GM23338 (cell line): Measurements from ENCODE around the gene SIPA1. TPM values are rescaled to one million over a fixed set of nuclear protein-coding genes. Genes with fewer than 3 reads are reported as not detected.

Source experiments
- ATAC-seq: fragments of 200-7000 bp; cut with Tn5 transposase; 3 replicates; pipeline ENCODE4 v1.9.1; 2020
- DNase-seq: peaks from one replicate; pipeline ENCODE4 v3.0.0-alpha.2; 2015; ENCODE audit warnings: low spot score
- H2AFZ ChIP-seq: fragments of 200-600 bp; sonication (generic); 2 replicates; pipeline ENCODE4 v1.8.0; 2016; ENCODE audit warnings: antibody characterized with exemption, mild to moderate bottlenecking, moderate library complexity
- H3F3A ChIP-seq: fragments of 200-600 bp; sonication (generic); replicated peaks from 2 replicates; pipeline ENCODE4 v1.8.0; 2017; ENCODE audit warnings: antibody characterized with exemption, mixed run types, low read depth
- H3K27ac ChIP-seq: fragments of 200-600 bp; sonication (generic); 2 replicates; pipeline ENCODE4 v1.6.1; 2016; ENCODE audit warnings: low read depth
- H3K27me3 ChIP-seq: fragments of 200-600 bp; sonication (generic); 2 replicates; pipeline ENCODE4 v1.8.0; 2016; ENCODE audit warnings: mild to moderate bottlenecking, mixed run types, moderate library complexity; ENCODE audit not compliant: insufficient read depth
- H3K36me3 ChIP-seq: fragments of 200-600 bp; sonication (generic); 2 replicates; pipeline ENCODE4 v1.8.0; 2016; ENCODE audit warnings: mild to moderate bottlenecking; ENCODE audit not compliant: insufficient read depth
- H3K4me1 ChIP-seq: fragments of 200-600 bp; sonication (generic); 2 replicates; pipeline ENCODE4 v1.8.0; 2016; ENCODE audit warnings: mild to moderate bottlenecking, moderate library complexity; ENCODE audit not compliant: insufficient read depth
- H3K4me2 ChIP-seq: fragments of 200-600 bp; sonication (generic); 2 replicates; pipeline ENCODE4 v1.7.1; 2017; ENCODE audit warnings: mixed run types
- H3K4me3 ChIP-seq: fragments of 200-600 bp; sonication (generic); 2 replicates; pipeline ENCODE4 v1.6.1; 2016; ENCODE audit warnings: mixed run types
- H3K79me2 ChIP-seq: fragments of 200-600 bp; sonication (generic); replicated peaks from 2 replicates; pipeline ENCODE4 v1.8.0; 2017; ENCODE audit warnings: mild to moderate bottlenecking; ENCODE audit not compliant: insufficient read depth
- H3K9me2 ChIP-seq: fragments of 200-600 bp; sonication (generic); 2 replicates; pipeline ENCODE4 v1.8.0; 2017; ENCODE audit not compliant: insufficient read depth
- H4K20me1 ChIP-seq: fragments of 200-600 bp; sonication (generic); replicated peaks from 2 replicates; pipeline ENCODE4 v1.8.0; 2017; ENCODE audit warnings: mild to moderate bottlenecking; ENCODE audit not compliant: insufficient read depth
- H3K27ac Mint-ChIP-seq: 2 replicates; pipeline ENCODE4 v1.8.0; 2020; ENCODE audit warnings: inconsistent platforms, mild to moderate bottlenecking, moderate library complexity, mixed read lengths
- H3K27me3 Mint-ChIP-seq: 3 replicates; pipeline ENCODE4 v1.8.0; 2022; ENCODE audit warnings: low read depth, mild to moderate bottlenecking, moderate library complexity, mixed read lengths, inconsistent platforms; ENCODE audit not compliant: insufficient read depth, poor library complexity
- H3K36me3 Mint-ChIP-seq: 3 replicates; pipeline ENCODE4 v1.8.0; 2021; ENCODE audit warnings: low read depth, mild to moderate bottlenecking, inconsistent platforms, moderate library complexity, mixed read lengths
- H3K4me1 Mint-ChIP-seq: 3 replicates; pipeline ENCODE4 v1.8.0; 2020; ENCODE audit warnings: mild to moderate bottlenecking, inconsistent platforms, mixed read lengths
- H3K4me3 Mint-ChIP-seq: 3 replicates; pipeline ENCODE4 v1.8.0; 2021; ENCODE audit warnings: moderate library complexity, mild to moderate bottlenecking, inconsistent platforms, mixed read lengths
- H3K9me3 Mint-ChIP-seq: 3 replicates; pipeline ENCODE4 v1.8.0; 2020; ENCODE audit warnings: moderate library complexity, mild to moderate bottlenecking, inconsistent platforms, mixed read lengths
- CREB1 ChIP-seq: fragments of 250-450 bp; sonication (Bioruptor Pico); IDR thresholded peaks from 2 replicates; pipeline ENCODE4 v1.5.0; 2020; ENCODE audit warnings: low read depth, mild to moderate bottlenecking, moderate library complexity
- CTCF ChIP-seq, 2 experiments: fragments of 200-600 bp in 1 of 2; sonication (generic) in 1 of 2; conservative IDR thresholded peaks; 2 replicates each; pipeline versions ENCODE4 v1.5.1 to v1.6.1; 2016 to 2017; ENCODE audit warnings: antibody characterized with exemption in 2 of 2, low read depth in 2 of 2, mild to moderate bottlenecking in 2 of 2, moderate library complexity in 1 of 2
- ETS1 ChIP-seq: IDR thresholded peaks from 2 replicates; pipeline ENCODE4 v1.6.1; 2016; ENCODE audit warnings: antibody characterized with exemption
- POLR2AphosphoS5 ChIP-seq: IDR thresholded peaks from 2 replicates; pipeline ENCODE4 v1.6.1; 2016; ENCODE audit warnings: antibody characterized with exemption, low read depth
- REST ChIP-seq: IDR thresholded peaks from one replicate; pipeline ENCODE4 v1.6.1; 2018; ENCODE audit warnings: antibody characterized with exemption; ENCODE audit not compliant: unreplicated experiment
- polyA plus RNA-seq: library from polyadenylated mRNA; unstranded; fragments of >200 nt; fragmentation: Nextera tagmentation; extraction: Ambion mirVana; gene quantifications from 2 replicates; pipeline ENCODE4 v1.2.1, GENCODE V29; 2016
- total RNA-seq: library from RNA; depleted of rRNA; stranded (reverse); fragments of >200 nt; shearing (Covaris generic); gene quantifications from 2 replicates; pipeline ENCODE4 v1.2.3, GENCODE V29; 2014

SIPA1 gene
- total and polyA plus RNA-seq, 2 experiments from 2014 or later = 50.1 to 54.6 TPM

GRCh38 chr11:65611028-65611757 is 26.7 kb upstream of the SIPA1 start (continued):
- TF ChIP-seq REST = no peak

- Histone ChIP-seq H4K20me1 (peaks cover 8% of the 10 kb centered on the region), H3K27me3 (no peaks in the 10 kb centered on the region), H3K4me2 (peak overlapping the region; percentile 38; the same call in 1 of the 2 replicates), H3K4me3 (peak overlapping the region; percentile 59; the same call in 1 of the 2 replicates), H2AFZ (no peak overlapping the region), H3K27ac (no peak overlapping the region), H3F3A (peaks cover 21% of the 10 kb centered on the region), H3K9me2 (no peaks in the 10 kb centered on the region), H3K36me3 (no peaks in the 10 kb centered on the region), H3K79me2 (peaks cover 20% of the 10 kb centered on the region), H3K4me1 (peaks cover 20% of the 10 kb centered on the region; the same call in 1 of the 2 replicates)
- Mint-ChIP-seq H3K27me3 (peaks cover 25% of the 10 kb centered on the region), H3K36me3 (peaks cover 13% of the 10 kb centered on the region; the same call in 2 of the 3 replicates), H3K27ac (no peak overlapping the region; the same call in 1 of the 2 replicates), H3K4me3 (peak overlapping the region; percentile 65), H3K4me1 (peaks cover 18% of the 10 kb centered on the region), H3K9me3 (no peaks in the 10 kb centered on the region; the same call in 2 of the 3 replicates)
- ATAC-seq (no peak), DNase-seq (no peak)
- TF ChIP-seq CTCF (conservative IDR thresholded peaks at IDR 0.05; ENCODE audit: low read depth in 2 of 2) (no peak), ETS1 (no peak), CREB1 (CRISPR knock-in tag) (no peak), POLR2AphosphoS5 (no peak)
Observed at GRCh38 chr11:65611758-65612603, 25.9 kb upstream of the SIPA1 start.
